ENCODE results near the gene OTOL1. TPM values are rescaled to one million over a fixed set of nuclear protein-coding genes. Genes with fewer than 3 reads are reported as not detected.

Gene OTOL1
- total RNA-seq, 1 donor from 2014 or later, result not detected

GRCh38 chr3:161550491-161551195, 54.0 kb downstream of the OTOL1 start:
- Mint-ChIP-seq H3K27ac (no peak overlapping the region), H3K4me3 (ENCODE audit: low read depth) (no peak overlapping the region), H3K27me3 (peaks cover 2% of the 10 kb centered on the region), H3K4me1 (ENCODE audit: low read depth) (peaks cover 4% of the 10 kb centered on the region), H3K36me3 (ENCODE audit: insufficient read depth) (no peaks in the 10 kb centered on the region), H3K9me3 (ENCODE audit: low read depth) (peaks cover 1% of the 10 kb centered on the region)
- no peak for DNase-seq (ENCODE audit: low spot score, unreplicated experiment)
- TF ChIP-seq CTCF (IDR thresholded peaks at IDR 0.05; ENCODE audit: unreplicated experiment), result no peak

GRCh38 chr3:161551697-161552096, 55.1 kb downstream of the OTOL1 start:
- Mint-ChIP-seq H3K9me3 (ENCODE audit: low read depth) (no peaks in the 10 kb centered on the region), H3K27ac (no peak overlapping the region)
- DNase-seq (ENCODE audit: low spot score, unreplicated experiment), result no peak

GRCh38 chr3:161552984-161553560, 56.5 kb downstream of the OTOL1 start:
- Mint-ChIP-seq H3K4me3 (ENCODE audit: low read depth) (no peak overlapping the region), H3K36me3 (ENCODE audit: insufficient read depth) (no peaks in the 10 kb centered on the region), H3K27ac (no peak overlapping the region), H3K27me3 (peaks cover 2% of the 10 kb centered on the region), H3K4me1 (ENCODE audit: low read depth) (peaks cover 4% of the 10 kb centered on the region), H3K9me3 (ENCODE audit: low read depth) (no peaks in the 10 kb centered on the region)
- TF ChIP-seq CTCF (IDR thresholded peaks at IDR 0.05; ENCODE audit: unreplicated experiment), result no peak
- no peak for DNase-seq (ENCODE audit: low spot score, unreplicated experiment)

More at GRCh38 chr3:161551697-161552096, 55.1 kb downstream of the OTOL1 start:
- no peak overlapping the region for H3K4me3 Mint-ChIP-seq (ENCODE audit: low read depth)
- H3K36me3 Mint-ChIP-seq (ENCODE audit: insufficient read depth), result no peaks in the 10 kb centered on the region
- peaks cover 2% of the 10 kb centered on the region for H3K27me3 Mint-ChIP-seq
- no peak for TF ChIP-seq CTCF (IDR thresholded peaks at IDR 0.05; ENCODE audit: unreplicated experiment)
- peaks cover 4% of the 10 kb centered on the region for H3K4me1 Mint-ChIP-seq (ENCODE audit: low read depth)

Other genes starting within 250 kb of the OTOL1 start
- gene SPTSSB, start 125.3 kb upstream of the OTOL1 start, total RNA-seq, result 28.0 and 30.1 TPM in 2 replicates